Ovary (tissue), 9 donors: Measurements from ENCODE around the gene RNU6-9. TPM values are rescaled to one million over a fixed set of nuclear protein-coding genes. Genes with fewer than 3 reads are reported as not detected.

Experiments used
- DNase-seq, 5 donors: peaks; one replicate each; pipeline ENCODE4 v3.0.0-alpha.2; 2019 to 2020
- H3K27ac ChIP-seq, 2 donors: fragments of 200-600 bp; one replicate each; pipeline versions ENCODE4 v1.5.1 to v1.8.0; 2019 to 2022
- H3K27me3 ChIP-seq: fragments of 200-600 bp; one replicate; pipeline ENCODE4 v1.8.0; 2022
- H3K36me3 ChIP-seq: fragments of 200-600 bp; sonication (generic); one replicate; pipeline ENCODE4 v1.5.1; 2019
- H3K4me1 ChIP-seq: one replicate; pipeline ENCODE4 v1.8.1; 2013; ENCODE audit warnings: mild to moderate bottlenecking, moderate library complexity; ENCODE audit not compliant: insufficient read depth
- H3K4me3 ChIP-seq: fragments of 200-600 bp; sonication (generic); one replicate; pipeline ENCODE4 v1.5.1; 2017
- H3K9me3 ChIP-seq, 2 donors: fragments of 200-600 bp in 1 of 2; sonication (generic) in 1 of 2; one replicate each; pipeline versions ENCODE4 v1.5.1 to v1.8.1; 2013 to 2019; ENCODE audit warnings: mild to moderate bottlenecking in 1 of 2, moderate library complexity in 1 of 2
- EP300 ChIP-seq: sonication (generic); formaldehyde crosslinking; IDR thresholded peaks from one replicate; pipeline ENCODE4 v1.6.1; 2017; ENCODE audit warnings: antibody characterized with exemption
- POLR2A ChIP-seq: fragments of 450-650 bp; IDR thresholded peaks from one replicate; pipeline ENCODE4 v1.6.1; 2017; ENCODE audit warnings: antibody characterized with exemption, mild to moderate bottlenecking, moderate library complexity
- WGBS, 3 donors: extraction: QIAGEN DNeasy Blood & Tissue Kit in 1 of 3; methylation state at CpG; one replicate each; pipeline versions ENCODE4 v1.1.5 to v1.1.7; 2013 to 2017; 5-methylcytosine and 5-hydroxymethylcytosine counted together
- intact Hi-C, 4 donors: fragments of 100-400 bp; cut with DNase I; formaldehyde crosslinking; loops; one replicate each; pipeline versions ENCODE4 v1.11.0 to v1.15.1; 2022 to 2023
- polyA plus RNA-seq, 2 donors: library from polyadenylated mRNA; stranded (reverse); fragments of 200-250 nt in 1 of 2; fragments of 350-450 nt in 1 of 2; fragmentation: Illumina TruSeq in 1 of 2; extraction: RNeasy Lipid Tissue Mini Kit (QIAGEN cat#74804) in 1 of 2; gene quantifications; one replicate each; pipeline ENCODE4 v1.2.3, GENCODE V29; 2013 to 2014
- total RNA-seq, 7 donors: library from RNA; depleted of rRNA in 2 of 7; stranded (reverse); fragments of >200 nt in 2 of 7; fragmentation: NEBNext Ultra II Directional in 3 of 7; extraction: Animal tissue kit (Norgen Biotek cat#: 25700) in 3 of 7; gene quantifications; one replicate each; pipeline versions ENCODE4 v1.1.0 to v1.2.4, GENCODE V29; 2016 to 2023
- TF ChIP-seq, protein P1 (sequence below), 3 donors: fragments of 450-650 bp in 2 of 3; fragments of 200-600 bp in 1 of 3; IDR thresholded peaks; one replicate each; pipeline versions ENCODE4 v1.5.1 to v1.8.0; 2016 to 2022; ENCODE audit warnings: antibody characterized with exemption in 3 of 3, mild to moderate bottlenecking in 1 of 3
- donor health status: DM: no; HTN: no; CAD: no; lungs with moderate emphysema.
- donor health status: DM: no; HTN: no; CAD: no.
- donor health status: Bipolar disorder and iron deficiency.
- donor health status: DM: yes; HTN: yes; CAD: no.
- donor health status: DM: no; HTN: no; CAD: no.
- donor health status: DM: yes; HTN: yes; CAD: no.

RNU6-9 gene
- total and polyA plus RNA-seq, 9 donors, result not detected

DNA sequence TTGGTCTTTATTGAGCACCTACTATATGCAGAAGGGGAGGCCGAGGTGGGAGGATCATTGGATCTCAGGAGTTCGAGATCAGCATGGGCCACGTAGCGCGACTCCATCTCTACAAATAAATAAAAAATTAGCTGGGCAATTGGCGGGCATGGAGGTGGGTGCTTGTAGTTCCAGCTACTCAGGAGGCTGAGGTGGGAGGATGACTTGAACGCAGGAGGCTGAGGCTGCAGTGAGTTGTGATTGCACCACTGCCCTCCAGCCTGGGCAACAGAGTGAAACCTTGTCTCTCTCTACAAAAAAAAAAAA is 30.0 kb upstream of the RNU6-9 start:
- H3K36me3 ChIP-seq, result no peaks in the 10 kb centered on the region
- intact Hi-C loops, result loop anchor here in 1 of 4 donors (5.0 kb wide), 1 partner anchor 119 kb away; the partner anchor contains the start of gene WDR18
- DNase-seq, result no peak
- H3K9me3 ChIP-seq, result no peaks in the 10 kb centered on the region
- H3K4me3 ChIP-seq, result no peak overlapping the region
- peaks cover 9% of the 10 kb centered on the region for H3K4me1 ChIP-seq
- H3K27me3 ChIP-seq, result peaks cover 4% of the 10 kb centered on the region
- H3K27ac ChIP-seq, result no peak overlapping the region
- no peak for TF ChIP-seq POLR2A
- TF ChIP-seq EP300, result no peak
- TF ChIP-seq, protein P1, sequence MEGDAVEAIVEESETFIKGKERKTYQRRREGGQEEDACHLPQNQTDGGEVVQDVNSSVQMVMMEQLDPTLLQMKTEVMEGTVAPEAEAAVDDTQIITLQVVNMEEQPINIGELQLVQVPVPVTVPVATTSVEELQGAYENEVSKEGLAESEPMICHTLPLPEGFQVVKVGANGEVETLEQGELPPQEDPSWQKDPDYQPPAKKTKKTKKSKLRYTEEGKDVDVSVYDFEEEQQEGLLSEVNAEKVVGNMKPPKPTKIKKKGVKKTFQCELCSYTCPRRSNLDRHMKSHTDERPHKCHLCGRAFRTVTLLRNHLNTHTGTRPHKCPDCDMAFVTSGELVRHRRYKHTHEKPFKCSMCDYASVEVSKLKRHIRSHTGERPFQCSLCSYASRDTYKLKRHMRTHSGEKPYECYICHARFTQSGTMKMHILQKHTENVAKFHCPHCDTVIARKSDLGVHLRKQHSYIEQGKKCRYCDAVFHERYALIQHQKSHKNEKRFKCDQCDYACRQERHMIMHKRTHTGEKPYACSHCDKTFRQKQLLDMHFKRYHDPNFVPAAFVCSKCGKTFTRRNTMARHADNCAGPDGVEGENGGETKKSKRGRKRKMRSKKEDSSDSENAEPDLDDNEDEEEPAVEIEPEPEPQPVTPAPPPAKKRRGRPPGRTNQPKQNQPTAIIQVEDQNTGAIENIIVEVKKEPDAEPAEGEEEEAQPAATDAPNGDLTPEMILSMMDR (IDR thresholded peaks at IDR 0.05), result no peak
- WGBS, 3 donors, result 61 to 64% (median 63%) methylated on average over 7 of the region's 7 CpGs

DNA sequence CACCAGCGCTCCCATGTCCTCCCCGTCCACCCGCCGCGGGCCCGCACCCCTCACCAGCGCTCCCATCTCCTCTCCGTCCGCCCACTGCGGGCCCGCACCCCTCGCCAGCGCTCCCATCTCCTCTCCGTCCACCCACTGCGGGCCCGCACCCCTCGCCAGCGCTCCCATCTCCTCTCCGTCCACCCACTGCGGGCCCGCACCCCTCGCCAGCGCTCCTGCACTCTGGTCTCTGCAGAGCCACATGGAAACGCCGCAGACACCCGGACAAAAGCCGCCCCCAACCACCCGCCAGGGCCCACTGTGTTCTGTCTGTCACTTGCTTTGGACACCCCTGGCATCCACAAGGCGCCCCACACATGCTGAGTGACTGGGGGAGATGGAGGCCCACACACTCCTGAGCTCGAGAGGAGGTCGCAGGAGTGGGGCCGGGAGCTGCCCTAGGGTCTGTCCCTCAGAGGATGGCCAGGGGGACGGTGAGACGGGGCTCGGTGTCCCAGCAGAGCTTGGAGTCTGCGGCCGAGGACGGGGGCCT is 26.4 kb upstream of the RNU6-9 start:
- DNase-seq, result no peak
- Histone ChIP-seq H3K36me3 (no peaks in the 10 kb centered on the region), H3K27ac (no peak overlapping the region), H3K9me3 (no peaks in the 10 kb centered on the region), H3K4me1 (peaks cover 10% of the 10 kb centered on the region), H3K27me3 (no peaks in the 10 kb centered on the region), H3K4me3 (no peak overlapping the region)
- TF ChIP-seq, protein P1 (IDR thresholded peaks at IDR 0.05), result no peak
- TF ChIP-seq EP300 (no peak), POLR2A (no peak)
- 84% methylated on average over 36 to 38 of the region's 38 CpGs for WGBS, 3 donors
- intact Hi-C loops, result loop anchor here in 2 of 4 donors (5.0 kb wide), 2 partner anchors 40 to 50 kb away; partner anchors contain the start of gene KISS1R (in 1 of the 2)

DNA sequence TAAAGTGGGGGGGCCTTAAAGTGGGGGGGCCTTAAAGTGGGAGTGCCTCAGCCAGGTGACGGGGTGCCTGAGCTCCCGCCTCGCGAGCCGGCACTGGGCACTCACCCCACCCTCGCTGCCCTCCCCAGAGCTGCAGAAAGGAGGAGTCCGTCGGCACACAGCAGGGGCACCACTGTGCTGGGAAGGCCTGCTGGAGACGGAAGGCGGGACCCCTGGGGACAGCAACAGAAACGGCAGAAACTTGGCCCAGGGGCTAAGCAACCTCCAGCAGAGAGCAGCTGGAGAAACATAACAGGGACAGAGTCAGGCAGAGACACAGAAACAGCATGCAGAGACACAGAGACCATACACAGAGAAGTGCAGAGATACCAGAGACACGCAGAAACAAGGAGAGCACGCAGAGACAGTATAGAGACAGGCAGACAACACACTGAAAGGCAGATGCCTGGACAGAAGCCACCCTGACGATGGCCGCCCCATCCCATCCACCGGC is 25.9 kb upstream of the RNU6-9 start:
- Histone ChIP-seq H3K27me3 (no peaks in the 10 kb centered on the region), H3K27ac (no peak overlapping the region), H3K4me3 (no peak overlapping the region), H3K9me3 (no peaks in the 10 kb centered on the region), H3K4me1 (peaks cover 16% of the 10 kb centered on the region), H3K36me3 (no peaks in the 10 kb centered on the region)
- no peak for DNase-seq
- TF ChIP-seq POLR2A (no peak), EP300 (no peak)
- TF ChIP-seq, protein P1 (IDR thresholded peaks at IDR 0.05), result no peak
- WGBS, 3 donors, result 76 to 86% (median 80%) methylated on average over 16 of the region's 16 CpGs
- intact Hi-C loops, result loop anchor here in 2 of 4 donors (5.0 kb wide), 2 partner anchors 40 to 50 kb away; partner anchors contain the start of gene KISS1R (in 1 of the 2)

DNA sequence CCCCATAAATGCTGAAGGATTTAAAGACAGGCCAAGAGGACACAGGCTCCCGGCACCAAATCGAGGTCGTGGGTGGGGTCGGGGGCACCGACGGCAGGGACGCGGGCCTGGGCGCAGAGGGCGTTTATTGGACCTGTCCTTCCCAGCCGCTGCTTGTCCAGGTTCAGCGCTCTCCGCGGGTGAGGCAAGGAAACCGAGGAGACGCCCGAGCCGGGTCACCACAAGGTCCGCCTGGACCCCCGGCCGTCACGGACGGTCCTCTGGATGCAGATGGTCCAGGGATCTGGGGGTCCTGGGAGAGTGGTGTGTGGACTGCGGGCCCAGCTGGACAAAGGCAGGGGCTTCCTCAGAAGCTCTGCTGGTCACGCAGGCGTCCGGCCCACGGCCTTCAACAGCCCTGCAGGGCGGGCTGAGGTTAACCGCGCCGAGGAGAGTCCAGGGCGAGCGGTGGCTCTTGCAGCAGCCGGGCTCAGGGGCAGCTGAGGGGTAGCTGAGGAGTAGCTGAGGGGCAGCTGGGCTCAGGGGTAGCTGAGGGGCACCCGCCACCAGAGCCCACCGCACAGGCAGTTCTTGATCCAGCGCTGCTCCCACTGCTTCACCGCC is 25.3 kb upstream of the RNU6-9 start:
- intact Hi-C loops, result loop anchor here in 2 of 4 donors (5.0 kb wide), 2 partner anchors 39 to 49 kb away; partner anchors contain the start of gene KISS1R (in 1 of the 2)
- Histone ChIP-seq H3K4me3 (no peak overlapping the region), H3K27ac (peak overlapping the region in 1 of 2 donors; percentile 92), H3K27me3 (no peaks in the 10 kb centered on the region), H3K9me3 (no peaks in the 10 kb centered on the region), H3K4me1 (peaks cover 16% of the 10 kb centered on the region), H3K36me3 (no peaks in the 10 kb centered on the region)
- TF ChIP-seq EP300 (no peak), POLR2A (no peak)
- TF ChIP-seq, protein P1 (IDR thresholded peaks at IDR 0.05), result no peak
- DNase-seq, result no peak
- 90 to 93% (median 93%) methylated on average over 38 to 39 of the region's 39 CpGs for WGBS, 3 donors
